Uterus (tissue), 2 donors: ENCODE measurements around the gene C2CD2L.

Experiments
- POLR2A ChIP-seq, 2 donors: fragments of 450-650 bp; IDR thresholded peaks; one replicate each; pipeline ENCODE4 v1.6.1; 2016; ENCODE audit warnings: antibody characterized with exemption in 2 of 2, mild to moderate bottlenecking in 1 of 2, moderate library complexity in 1 of 2
- TF ChIP-seq, protein P1 (sequence below), 4 experiments: fragments of 200-600 bp in 2 of 4; fragments of 450-650 bp in 2 of 4; sonication (generic) in 2 of 4; IDR thresholded peaks; one replicate each; pipeline ENCODE4 v1.5.1; 2016 to 2019; ENCODE audit warnings: antibody characterized with exemption in 4 of 4, mild to moderate bottlenecking in 2 of 4, moderate library complexity in 1 of 4

- TF ChIP-seq, protein P1, sequence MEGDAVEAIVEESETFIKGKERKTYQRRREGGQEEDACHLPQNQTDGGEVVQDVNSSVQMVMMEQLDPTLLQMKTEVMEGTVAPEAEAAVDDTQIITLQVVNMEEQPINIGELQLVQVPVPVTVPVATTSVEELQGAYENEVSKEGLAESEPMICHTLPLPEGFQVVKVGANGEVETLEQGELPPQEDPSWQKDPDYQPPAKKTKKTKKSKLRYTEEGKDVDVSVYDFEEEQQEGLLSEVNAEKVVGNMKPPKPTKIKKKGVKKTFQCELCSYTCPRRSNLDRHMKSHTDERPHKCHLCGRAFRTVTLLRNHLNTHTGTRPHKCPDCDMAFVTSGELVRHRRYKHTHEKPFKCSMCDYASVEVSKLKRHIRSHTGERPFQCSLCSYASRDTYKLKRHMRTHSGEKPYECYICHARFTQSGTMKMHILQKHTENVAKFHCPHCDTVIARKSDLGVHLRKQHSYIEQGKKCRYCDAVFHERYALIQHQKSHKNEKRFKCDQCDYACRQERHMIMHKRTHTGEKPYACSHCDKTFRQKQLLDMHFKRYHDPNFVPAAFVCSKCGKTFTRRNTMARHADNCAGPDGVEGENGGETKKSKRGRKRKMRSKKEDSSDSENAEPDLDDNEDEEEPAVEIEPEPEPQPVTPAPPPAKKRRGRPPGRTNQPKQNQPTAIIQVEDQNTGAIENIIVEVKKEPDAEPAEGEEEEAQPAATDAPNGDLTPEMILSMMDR (IDR thresholded peaks at IDR 0.05), result no peak
- no peak for TF ChIP-seq POLR2A (IDR thresholded peaks at IDR 0.05)
Observed at GRCh38 chr11:119087123-119087522, 20.0 kb upstream of the C2CD2L start.
